Glomerular visceral epithelial cell (primary cell): ENCODE results near the gene DMRTB1.

Source experiments
- DNase-seq: peaks from one replicate; pipeline ENCODE4 v3.0.0-alpha.2; 2016; ENCODE audit errors: extremely low spot score

DMRTB1 gene

DNA sequence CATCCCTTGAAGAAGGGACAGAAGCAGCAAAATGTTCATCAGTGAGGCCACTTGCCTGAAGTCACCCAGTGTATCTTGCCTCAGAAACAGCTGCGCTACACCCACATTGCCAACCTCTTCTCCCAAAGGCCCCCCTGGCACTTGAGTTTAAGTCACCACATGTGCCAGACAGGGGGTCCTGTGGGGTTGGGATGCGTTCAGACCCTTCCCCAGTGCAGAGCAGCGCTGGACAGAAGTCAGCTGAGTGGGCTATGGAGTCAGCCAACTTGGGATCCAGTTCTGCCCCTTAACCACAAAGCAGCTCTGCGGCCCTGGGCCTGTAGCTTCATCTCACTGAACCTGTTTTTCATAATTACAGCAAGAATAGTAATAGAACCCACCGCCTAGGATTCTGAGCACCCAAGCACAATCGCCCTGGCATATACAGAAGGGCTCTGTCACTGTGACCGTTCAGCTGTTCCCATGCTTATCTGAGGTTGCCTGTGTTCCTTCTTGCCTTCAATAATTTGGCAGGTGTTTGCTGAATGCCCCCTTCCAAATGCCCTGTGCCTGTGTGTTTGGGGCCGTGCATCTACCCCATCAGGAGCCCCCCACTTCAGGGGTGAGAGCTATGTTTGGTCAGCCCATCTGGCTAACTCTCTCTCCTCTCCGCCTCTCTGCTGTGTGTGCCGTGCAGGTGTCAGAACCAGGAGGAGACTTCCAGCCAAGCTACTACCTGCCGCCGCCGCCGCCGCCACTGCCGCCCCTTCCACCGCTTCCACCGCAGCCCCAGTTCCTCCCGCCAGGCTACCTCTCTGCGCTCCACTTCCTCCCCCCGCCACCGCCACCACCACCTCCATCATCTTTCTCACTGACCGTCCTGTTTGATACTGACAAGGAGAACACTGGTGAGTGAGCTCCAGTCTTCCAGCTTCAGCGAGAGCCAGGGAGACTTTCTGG, 5.0 kb downstream of the DMRTB1 start:
- DNase-seq: no peak

DNA sequence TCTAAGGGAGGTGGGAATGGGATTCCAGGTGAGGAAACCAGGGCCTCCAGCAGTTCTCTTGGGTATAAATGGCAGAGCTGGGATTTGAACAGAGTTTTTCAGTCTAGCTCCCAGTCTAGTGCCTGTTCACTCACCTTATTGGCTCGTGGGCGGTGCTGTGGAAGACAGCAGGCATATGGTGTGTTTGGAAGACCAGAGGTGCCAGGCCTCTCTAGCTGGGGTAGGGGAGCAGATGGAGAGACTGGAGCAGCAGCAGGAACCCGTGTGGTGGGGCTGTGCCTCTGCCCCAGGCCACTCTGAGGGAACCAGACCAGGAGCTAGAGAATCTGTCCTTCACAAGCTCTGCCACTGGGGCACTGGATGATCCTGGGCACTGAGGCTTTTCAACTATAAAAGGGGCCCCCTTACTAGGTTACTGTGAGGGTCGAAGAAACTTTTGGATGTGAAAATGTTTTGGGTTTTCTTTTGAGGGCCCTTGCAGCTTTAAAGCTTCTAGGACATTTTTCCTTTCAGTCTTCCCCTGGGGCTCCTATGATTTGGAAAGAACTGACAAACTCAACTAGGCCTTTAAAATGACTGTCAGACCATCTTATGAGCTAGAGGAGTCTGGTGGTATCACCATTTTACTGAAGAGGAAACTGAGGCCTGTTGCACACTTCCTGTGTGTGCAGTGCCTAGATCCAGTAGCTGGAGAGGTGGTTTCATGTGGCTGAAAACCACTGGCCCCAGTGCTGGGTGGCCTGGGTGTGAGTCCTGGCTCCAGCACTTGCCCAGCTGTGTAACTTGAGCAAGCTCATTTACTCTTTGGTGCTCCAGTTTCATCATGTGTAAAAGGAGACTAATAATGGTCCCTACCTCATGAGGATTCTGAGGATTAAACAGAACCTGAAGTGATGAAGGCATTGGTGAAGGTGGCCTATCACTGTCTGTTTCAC, 6.1 kb downstream of the DMRTB1 start:
- DNase-seq: no peak

GRCh38 chr1:53467391-53467790, 8.2 kb downstream of the DMRTB1 start:
- no peak for DNase-seq

DNA sequence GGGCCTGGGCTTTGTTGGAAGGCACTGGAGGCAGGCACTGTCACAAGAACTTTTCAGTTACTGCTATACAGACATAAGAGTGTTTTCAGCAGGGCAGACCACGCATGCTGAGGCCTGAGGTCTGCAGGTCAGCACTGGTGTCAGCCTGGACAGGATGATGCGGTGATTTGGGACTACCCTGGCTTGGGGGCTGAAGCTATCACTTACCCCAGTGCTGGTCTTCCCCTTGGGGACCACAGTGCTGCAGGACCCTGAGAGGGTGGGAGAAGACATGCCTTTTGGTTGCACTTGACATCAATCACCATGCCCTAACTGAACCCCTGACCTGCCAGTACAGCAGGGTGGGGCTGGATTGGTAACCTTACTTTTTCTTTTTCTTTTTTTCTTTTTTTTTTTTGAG, 9.2 kb downstream of the DMRTB1 start:
- no peak for DNase-seq

DNA sequence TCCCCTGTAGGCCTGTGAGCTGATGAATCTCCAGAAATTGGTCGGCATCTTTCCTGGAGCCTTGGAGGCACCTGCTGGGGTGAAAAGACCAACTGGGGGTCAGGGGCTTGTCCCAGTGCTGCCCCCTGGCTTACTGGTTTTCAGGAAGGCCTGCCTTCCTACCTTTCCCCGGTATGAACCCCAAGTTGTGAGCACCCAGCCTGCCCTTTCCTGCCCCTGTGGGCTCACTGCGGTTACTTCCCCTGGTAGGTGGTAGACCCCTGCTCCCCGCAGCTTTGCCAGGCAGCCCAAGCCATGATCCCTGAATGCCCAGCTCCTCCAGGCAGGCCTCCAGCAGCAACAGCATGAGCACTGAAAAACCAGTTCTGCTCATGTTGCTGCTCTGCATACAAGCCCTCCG, 10.2 kb downstream of the DMRTB1 start:
- no peak for DNase-seq

DNA sequence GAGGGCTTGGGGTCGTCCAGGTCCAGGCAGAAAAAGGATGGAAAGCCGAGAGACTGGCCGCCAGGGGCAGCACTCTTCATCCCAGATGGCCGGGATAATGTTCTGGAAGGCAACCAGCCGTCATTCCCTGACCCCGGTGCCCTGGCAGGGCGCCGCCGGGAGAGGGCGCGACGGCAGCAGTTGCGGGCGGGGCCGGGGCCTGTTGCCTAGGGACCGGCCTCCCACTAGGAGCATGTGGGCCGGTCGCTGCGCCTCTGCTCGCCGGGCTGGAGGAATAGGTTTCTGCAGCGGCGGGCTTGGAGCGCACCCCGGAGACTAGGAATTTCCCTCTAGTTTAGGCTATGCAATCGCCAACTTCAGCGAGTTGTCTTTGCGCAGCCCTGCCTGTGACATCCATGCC, 11.0 kb downstream of the DMRTB1 start:
- peak; percentile 32 for DNase-seq

GRCh38 chr1:53470584-53470983, 11.4 kb downstream of the DMRTB1 start:
- DNase-seq: no peak

DNA sequence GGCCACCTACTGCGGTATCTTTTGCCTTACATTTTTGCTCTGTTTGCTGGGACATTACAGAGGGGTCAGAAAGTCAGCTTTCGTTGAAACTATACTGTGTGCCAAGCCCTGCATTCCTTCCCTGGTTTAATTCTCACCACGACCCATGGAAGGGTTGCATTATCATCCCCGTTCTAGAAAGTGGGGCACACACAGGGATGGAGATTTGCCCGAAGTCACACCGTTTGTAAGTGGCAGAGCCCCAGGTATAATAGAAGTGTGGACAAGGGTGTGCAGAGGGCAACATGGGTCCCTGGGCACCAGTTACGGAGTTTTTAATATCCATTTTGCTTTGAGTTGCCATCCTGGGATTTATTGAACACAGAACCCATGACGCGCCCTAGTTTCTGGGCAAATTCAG, 11.8 kb downstream of the DMRTB1 start:
- no peak for DNase-seq

DNA sequence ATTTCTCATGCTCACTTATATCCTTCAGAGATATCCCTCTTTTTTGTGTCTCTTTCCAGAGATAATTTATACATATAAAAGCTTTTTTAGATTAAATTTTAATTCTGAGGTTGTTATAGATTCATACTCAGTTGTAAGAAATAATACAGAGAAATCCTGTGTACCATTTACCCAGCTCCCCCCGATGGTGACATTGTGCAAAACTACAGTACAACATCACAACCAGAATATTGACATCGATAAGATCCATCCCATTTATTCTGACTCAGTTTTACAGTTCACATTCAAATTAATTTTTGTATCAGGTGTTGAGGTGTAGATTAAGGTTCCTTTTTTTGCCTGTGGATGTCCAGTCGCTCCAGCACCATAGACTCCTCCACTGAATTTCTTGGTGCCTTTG, 14.3 kb downstream of the DMRTB1 start:
- no peak for DNase-seq

GRCh38 chr1:53475664-53476063, 16.5 kb downstream of the DMRTB1 start:
- no peak for DNase-seq

- DNase-seq: no peak
These were observed 17.4 kb downstream of the DMRTB1 start for GRCh38 chr1:53476579-53476978.

DNA sequence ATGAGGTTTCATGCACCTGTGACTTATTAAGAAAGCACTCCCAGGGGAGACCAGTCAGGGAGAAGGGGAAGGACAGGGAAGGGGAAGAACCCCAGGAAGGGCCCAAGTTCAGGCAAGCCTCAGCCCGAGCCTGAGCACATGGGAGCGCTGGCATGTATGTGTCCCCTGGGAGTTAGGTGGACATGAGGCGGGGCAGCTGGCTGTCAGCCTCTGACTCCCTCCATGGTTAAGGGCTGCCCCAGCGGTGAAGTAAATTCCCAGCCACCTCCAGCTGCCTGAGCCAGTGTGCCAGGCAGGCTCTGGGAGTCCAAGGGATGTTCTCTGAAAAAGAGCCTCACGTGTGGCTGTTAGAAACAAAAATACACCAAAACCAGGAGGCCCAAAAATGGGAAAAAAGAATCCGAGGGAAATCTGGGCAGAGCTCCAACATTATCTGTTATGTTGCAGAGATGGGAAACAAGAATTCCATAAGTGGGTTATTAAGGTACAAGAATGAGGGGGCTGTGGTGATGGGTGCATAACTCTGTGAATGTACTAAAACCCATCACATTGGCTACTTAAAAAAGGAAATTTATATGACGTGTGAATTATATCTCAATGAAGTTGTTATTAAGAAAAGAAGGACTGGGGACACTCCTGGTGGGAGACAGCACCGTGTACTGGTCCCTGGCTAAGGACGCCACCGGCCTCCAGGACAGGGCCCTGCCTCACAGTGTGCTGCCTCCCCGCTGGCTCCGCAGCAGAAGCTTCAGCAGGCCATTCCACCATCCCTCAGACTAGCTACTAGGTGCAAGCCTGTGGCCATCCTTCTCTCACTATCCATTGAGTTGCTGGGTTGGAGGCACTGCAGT, 18.7 kb downstream of the DMRTB1 start:
- no peak for DNase-seq

- DNase-seq: no peak
These were observed 19.3 kb downstream of the DMRTB1 start for GRCh38 chr1:53478502-53478818.

DNA sequence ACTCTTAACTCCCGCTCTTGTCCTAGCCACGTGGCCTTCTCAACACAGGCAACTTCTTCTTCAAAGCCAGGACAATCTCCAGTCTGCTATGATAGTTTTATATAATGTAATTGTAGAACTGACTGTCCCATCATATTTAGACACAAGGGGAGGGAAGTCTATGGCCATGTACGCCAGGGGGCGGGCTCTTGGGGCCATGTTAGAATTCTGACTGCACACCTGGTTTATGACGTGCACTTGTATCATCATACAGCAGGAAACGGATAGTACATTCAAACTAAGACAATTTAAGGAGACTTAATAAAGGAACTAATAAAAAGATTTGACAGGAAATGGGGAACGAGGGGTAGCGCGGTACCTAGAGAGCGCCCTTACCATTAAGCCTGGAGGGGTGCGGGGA, 21.5 kb downstream of the DMRTB1 start:
- DNase-seq: no peak

DNA sequence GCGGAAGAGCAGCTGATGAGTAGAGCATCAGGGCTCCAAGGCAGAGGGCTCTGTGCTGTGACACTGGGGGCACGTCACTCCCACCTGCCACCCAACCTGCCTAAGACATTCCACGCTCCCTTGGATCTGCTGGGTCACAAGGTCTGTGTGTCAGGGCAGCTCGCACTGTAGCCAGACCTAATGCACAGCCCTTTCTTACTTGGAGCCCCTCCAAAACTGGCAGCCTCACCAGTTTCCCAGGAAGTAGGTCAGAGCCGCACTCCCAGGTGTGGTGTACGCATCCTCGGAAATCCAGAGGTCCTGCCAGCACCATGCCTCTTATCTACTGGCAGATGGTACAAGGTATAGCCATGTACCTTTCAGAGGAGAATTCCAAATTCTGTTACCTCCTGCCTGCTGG, 22.3 kb downstream of the DMRTB1 start:
- DNase-seq: no peak

- no peak for DNase-seq
These were observed 23.4 kb downstream of the DMRTB1 start for GRCh38 chr1:53482441-53483153.

- no peak for DNase-seq
These were observed 24.0 kb downstream of the DMRTB1 start for GRCh38 chr1:53483170-53483569.

- no peak for DNase-seq
These were observed 24.5 kb downstream of the DMRTB1 start for GRCh38 chr1:53483656-53484055.

DNA sequence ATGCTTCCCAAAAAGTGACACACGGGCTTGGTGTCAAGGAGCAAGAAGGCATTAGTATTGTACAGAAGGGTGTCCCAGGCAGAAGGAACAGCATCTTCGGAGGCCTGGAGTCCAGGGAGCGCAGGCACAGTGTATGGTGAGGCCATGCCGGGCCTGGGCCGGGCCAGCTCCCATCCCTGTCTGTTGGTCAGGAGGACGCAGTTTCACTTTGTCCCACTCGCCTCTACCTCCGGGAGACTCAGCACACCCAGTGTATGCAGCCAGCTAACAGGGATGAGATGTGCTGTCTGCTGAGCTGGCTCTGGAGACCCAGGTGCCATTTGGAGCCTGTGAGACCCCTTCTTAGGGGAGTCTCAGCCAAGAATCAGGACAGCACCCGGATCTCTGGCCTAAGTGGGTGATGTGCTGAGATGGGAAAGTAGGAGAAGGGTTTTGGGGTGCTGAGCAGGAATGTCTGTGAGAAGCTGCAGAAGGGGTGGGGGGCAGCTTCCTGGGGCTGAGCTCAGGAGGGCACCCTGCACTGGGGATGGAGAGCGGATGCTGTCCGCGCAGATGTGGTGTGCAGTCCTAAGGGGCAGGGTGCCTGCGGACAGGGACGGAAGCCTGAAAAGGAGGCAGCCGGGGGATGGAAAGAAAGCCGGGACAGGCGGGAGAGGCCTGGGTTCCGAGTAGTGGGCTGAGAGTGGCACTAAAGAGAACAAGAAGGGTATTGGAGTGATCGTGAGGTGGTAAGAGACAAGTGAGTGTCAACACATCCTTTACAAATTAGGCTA, 25.7 kb downstream of the DMRTB1 start:
- DNase-seq: no peak
